ENCODE results near the gene MECR.

MECR gene

GRCh38 chr1:29247044-29247443 is 16.3 kb upstream of the MECR start:
- TF ChIP-seq ZFX (IDR thresholded peaks at IDR 0.05) (no peak), CTCF (conservative IDR thresholded peaks at IDR 0.05) (no peak)
- no peak overlapping the region for H3K27ac ChIP-seq

GRCh38 chr1:29245876-29246275 is 15.1 kb upstream of the MECR start:
- H3K27ac ChIP-seq: no peak overlapping the region
- TF ChIP-seq ZFX (IDR thresholded peaks at IDR 0.05): no peak
- no peak; the same call in 1 of the 2 replicates for TF ChIP-seq CTCF (conservative IDR thresholded peaks at IDR 0.05)

DNA sequence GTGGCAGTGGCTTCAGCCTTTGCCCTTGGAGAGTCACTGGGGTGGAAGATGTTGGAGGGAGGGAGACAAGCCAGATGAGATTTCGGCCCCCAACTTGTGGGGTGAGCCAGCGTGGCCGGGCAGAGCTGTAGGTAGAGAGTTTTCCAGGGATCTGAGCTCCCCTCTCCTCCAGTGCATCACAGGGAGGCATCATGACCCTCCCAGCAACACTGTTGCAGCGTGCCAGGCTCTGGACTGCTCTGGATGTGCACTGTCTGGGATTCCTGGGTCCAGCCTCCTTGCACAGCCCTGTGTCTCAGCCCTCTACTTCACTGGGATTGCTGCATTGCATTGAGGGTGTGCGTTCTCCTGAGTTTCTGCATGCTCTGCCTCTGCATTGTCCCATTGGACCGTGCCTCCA is 14.5 kb upstream of the MECR start:
- TF ChIP-seq CTCF (conservative IDR thresholded peaks at IDR 0.05) (no peak), ZFX (IDR thresholded peaks at IDR 0.05) (no peak)
- no peak overlapping the region for H3K27ac ChIP-seq

DNA sequence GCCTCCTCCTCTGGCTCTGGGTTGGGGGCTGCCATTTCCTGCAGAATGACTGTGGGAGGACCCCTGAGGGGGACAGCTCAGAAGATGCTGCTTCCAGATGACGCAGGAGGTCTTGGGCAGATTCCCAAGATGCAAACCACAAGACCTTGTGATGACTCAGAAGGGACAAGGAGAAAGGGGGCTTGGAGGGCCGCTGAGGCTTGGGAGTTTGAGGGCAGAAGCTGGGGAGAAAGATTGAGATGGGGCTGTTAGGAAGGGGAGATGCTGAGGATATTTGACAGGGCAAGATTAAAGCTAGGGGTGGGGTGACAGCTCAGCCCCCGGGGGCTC is 13.1 kb upstream of the MECR start:
- no peak overlapping the region for H3K27ac ChIP-seq
- TF ChIP-seq CTCF (conservative IDR thresholded peaks at IDR 0.05) (no peak), ZFX (IDR thresholded peaks at IDR 0.05) (no peak)

GRCh38 chr1:29243023-29243870 is 12.5 kb upstream of the MECR start:
- TF ChIP-seq ZFX (IDR thresholded peaks at IDR 0.05) (no peak), CTCF (conservative IDR thresholded peaks at IDR 0.05) (no peak)
- no peak overlapping the region for H3K27ac ChIP-seq

- H3K27ac ChIP-seq: no peak overlapping the region
- TF ChIP-seq CTCF (conservative IDR thresholded peaks at IDR 0.05) (no peak), ZFX (IDR thresholded peaks at IDR 0.05) (no peak)
Measured at GRCh38 chr1:29240986-29241385, 10.3 kb upstream of the MECR start.

DNA sequence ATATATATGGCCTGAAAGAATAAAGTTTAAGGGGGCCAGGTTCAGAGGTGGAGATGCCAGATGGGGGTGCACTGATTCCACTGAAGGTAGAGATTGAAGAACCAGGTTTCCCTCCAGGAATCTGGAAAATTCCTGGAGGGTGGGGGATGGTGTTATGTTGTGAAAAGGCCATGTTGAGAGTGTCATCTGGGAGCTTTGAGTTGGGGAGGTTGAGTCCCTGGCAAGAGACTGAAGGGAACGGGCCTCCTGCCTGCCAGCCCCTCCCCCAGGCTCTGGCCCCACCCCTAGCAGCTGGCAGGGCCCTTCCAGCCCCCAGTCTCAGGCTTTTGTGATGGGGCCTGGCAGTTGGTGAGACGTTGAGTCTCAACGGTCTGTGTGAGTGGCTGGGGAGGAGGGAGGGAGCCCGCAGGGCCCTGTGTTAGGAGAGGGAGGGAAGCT is 9.7 kb upstream of the MECR start:
- no peak overlapping the region for H3K27ac ChIP-seq
- no peak; the same call in 1 of the 2 replicates for TF ChIP-seq CTCF (conservative IDR thresholded peaks at IDR 0.05)

Measured in C4-2B (cell line).